Epithelial cell of proximal tubule (primary cell): ENCODE data around the gene PLOD2. TPM values are rescaled to one million over a fixed set of nuclear protein-coding genes. Genes with fewer than 3 reads are reported as not detected.
"Not testable (repeated sequence)": the region's sequence is repeated elsewhere in the genome, so short reads cannot be mapped to it uniquely, and the experiment has no call there.

Source experiments
- DNase-seq: peaks from one replicate; pipeline ENCODE4 v3.0.0-alpha.2; 2011; ENCODE audit warnings: low read depth
- H3K4me3 ChIP-seq: 2 replicates; pipeline ENCODE4 v1.5.1; 2011; ENCODE audit warnings: low read depth, mild to moderate bottlenecking, low read length
- CTCF ChIP-seq: conservative IDR thresholded peaks from 2 replicates; pipeline ENCODE4 v1.5.1; 2012; ENCODE audit warnings: low read depth, mild to moderate bottlenecking, low read length
- total RNA-seq: library from RNA; depleted of rRNA; stranded (reverse); fragments of >200 nt; gene quantifications from 2 replicates; pipeline ENCODE4 v1.2.3, GENCODE V29; 2015

PLOD2 gene
- total RNA-seq, 1 donor from 2014 or later: 82.6 TPM

DNA sequence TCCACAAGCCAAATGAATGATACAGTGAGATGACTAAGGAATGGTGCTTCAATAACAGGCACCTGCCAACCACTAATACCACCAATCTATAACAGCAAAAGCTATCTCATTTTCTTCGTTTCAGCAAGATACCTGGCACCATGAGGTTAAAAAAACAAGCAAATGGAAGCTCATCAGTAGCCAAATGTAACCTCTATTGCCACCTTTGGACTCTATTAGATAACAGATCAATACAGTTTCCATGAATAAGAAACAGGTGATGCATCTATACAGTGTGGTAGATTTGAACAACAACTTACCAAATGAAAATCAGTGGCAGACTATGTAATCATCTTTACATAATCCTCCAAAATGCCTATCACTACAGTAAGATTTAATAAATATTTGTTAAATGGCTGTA lies 32.8 kb downstream of the PLOD2 start:
- no peak overlapping the region for H3K4me3 ChIP-seq

DNA sequence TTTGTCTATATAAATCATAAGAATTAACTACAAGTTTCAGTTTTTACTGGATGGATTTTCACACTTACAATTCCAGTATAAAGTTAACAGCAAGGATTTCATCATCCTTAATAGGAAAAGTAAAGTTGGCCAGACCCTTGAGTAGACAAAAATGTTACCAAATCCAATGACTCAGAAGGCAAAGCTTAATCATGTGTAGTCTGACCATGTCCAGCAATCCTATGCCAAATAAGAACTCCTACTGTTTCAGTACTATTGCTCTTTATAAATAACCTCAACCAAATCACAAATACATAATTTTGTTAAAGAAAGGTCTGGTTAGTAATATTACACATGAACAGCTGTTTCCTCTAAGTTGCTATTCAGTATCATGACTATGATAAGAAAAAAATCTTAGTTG lies 35.0 kb downstream of the PLOD2 start:
- DNase-seq: peak; percentile 90
- no peak overlapping the region for H3K4me3 ChIP-seq
- no peak for TF ChIP-seq CTCF

More for the DNA sequence above, 32.8 kb downstream of the PLOD2 start:
- TF ChIP-seq CTCF: no peak
- DNase-seq: no peak

DNA sequence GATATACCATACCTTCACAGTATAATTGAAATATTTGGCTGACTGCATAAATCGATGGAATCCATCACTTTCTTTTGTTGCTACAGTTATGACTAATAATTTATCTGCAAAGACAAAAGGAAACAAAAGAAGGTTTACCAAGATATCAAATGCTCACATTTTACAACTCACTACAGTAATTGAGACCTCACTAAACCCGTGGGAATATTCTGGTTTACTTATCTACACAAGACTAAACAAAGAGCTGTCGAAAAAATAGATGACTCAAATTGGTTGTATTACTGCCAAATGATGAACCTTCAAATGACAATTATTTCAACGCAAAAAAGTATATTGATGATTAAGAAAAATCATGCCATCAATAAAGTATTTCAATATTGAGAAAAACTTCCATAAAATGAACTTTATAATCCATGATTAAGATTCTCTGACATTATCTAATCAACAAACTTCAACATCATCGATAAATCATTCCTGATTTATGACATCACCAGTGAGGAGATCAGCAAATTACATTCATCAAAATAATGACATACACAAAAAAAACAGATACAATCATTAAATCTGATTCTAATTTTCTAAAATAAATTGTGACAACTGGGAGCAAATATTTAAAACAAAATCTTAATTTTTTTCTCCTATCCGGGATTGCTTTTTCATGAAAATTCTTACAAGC lies 36.7 kb downstream of the PLOD2 start:
- no peak overlapping the region for H3K4me3 ChIP-seq
- no peak for DNase-seq
- TF ChIP-seq CTCF: no peak

DNA sequence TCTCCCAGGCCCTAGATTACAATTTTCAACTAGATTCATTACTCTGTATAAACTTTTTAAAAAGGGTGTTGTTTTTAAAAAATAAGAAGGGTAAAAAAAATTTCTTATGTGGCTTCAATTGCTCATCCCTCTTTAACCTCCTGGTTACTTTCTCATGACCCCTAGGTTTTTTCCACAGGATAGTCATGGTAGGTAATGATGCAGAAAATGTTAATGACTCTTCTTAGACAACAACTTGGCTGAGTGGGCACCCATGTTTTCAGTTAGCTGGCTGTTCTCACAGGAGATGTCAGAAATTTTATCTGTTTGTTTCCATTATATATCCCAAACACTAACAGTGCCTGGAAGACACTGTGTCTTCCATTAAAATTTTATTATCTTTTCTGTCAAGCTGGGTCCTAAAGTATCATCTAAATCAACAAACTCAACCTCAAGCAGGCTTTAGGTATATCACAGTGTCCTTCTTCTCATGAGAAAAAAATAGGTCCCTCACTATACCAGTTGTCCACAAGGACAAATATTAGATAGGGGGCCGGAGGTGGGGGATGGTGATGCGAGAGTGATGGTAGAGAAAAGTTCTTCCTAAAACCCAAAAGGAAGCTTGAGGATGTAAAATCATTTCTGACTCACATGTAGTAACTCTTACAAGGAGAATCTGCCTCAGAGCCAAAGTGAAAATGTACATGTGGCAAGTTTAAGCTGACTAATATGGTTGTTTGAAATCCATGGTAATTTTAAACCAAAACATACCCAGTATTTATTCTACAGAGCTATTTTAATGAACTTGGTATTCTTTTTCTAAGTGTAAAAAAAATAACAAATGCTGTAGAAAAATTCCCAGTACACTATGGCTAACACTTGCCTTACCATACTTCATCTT lies 43.3 kb downstream of the PLOD2 start:
- DNase-seq: peak; percentile 86
- TF ChIP-seq CTCF: no peak
- no peak overlapping the region for H3K4me3 ChIP-seq

GRCh38 chr3:146115619-146116018 lies 45.4 kb downstream of the PLOD2 start:
- no peak overlapping the region for H3K4me3 ChIP-seq
- TF ChIP-seq CTCF: no peak
- no peak for DNase-seq

GRCh38 chr3:146113804-146114203 lies 47.2 kb downstream of the PLOD2 start:
- not testable (repeated sequence) for DNase-seq, H3K4me3 ChIP-seq

DNA sequence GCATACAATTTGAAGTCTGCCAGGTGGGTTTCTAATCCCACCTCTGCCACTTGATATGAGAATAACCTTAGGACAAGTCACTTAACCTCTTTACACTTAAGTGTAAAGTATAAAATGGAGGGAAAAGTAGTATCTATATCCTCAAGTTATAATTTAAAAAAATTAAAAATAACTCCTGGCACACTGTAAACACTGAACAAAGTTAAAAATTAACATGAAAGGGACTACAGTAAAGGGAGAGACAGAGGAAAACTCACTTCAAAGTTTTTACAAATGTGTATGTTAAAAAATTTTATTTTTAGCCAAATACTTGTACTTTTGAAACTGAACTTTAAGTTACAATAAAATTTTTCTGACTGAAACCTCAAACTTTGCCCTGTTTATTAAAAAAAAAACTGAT lies 49.6 kb downstream of the PLOD2 start:
- no peak overlapping the region for H3K4me3 ChIP-seq
- TF ChIP-seq CTCF: no peak
- DNase-seq: no peak
